Superior temporal gyrus (tissue), 1 donor: Measurements from ENCODE around the gene NUCKS1.

Source experiments
- DNase-seq: peaks from one replicate; pipeline ENCODE4 v3.0.0-alpha.2; 2016; ENCODE audit errors: extremely low spot score

The NUCKS1 gene

GRCh38 chr1:205669341-205670149 lies 80.4 kb downstream of the NUCKS1 start:
- DNase-seq = no peak

GRCh38 chr1:205668951-205669340 lies 81.0 kb downstream of the NUCKS1 start:
- DNase-seq = no peak

GRCh38 chr1:205667909-205668643 lies 81.9 kb downstream of the NUCKS1 start:
- no peak for DNase-seq

- DNase-seq = no peak
Measured at GRCh38 chr1:205666372-205667166, 83.4 kb downstream of the NUCKS1 start.

- DNase-seq = no peak
Measured at GRCh38 chr1:205665201-205666045, 84.6 kb downstream of the NUCKS1 start.

- no peak for DNase-seq
Measured at GRCh38 chr1:205664399-205665017, 85.5 kb downstream of the NUCKS1 start.

GRCh38 chr1:205663286-205663936 lies 86.6 kb downstream of the NUCKS1 start:
- no peak for DNase-seq
